ENCODE data around the gene DTYMK.

GRCh38 chr2:241673797-241674725 lies 12.6 kb downstream of the DTYMK start:
- TF ChIP-seq POLR2A (IDR thresholded peaks at IDR 0.05; ENCODE audit: low read length): no peak
- no peak for TF ChIP-seq GATA1 (IDR thresholded peaks at IDR 0.05; ENCODE audit: low read depth, low read length)
